Activated CD8-positive, alpha-beta memory T cell treated with anti-CD3 and anti-CD28 coated beads, Interleukin-2, amount 50 U/mL, for 1 hour (primary cell): Measurements from ENCODE around the gene ICAM2.

ENCODE experiments used
- DNase-seq: peaks from one replicate; pipeline ENCODE4 v3.0.0-alpha.2; 2020; ENCODE audit errors: extremely low read depth

ICAM2 gene

DNA sequence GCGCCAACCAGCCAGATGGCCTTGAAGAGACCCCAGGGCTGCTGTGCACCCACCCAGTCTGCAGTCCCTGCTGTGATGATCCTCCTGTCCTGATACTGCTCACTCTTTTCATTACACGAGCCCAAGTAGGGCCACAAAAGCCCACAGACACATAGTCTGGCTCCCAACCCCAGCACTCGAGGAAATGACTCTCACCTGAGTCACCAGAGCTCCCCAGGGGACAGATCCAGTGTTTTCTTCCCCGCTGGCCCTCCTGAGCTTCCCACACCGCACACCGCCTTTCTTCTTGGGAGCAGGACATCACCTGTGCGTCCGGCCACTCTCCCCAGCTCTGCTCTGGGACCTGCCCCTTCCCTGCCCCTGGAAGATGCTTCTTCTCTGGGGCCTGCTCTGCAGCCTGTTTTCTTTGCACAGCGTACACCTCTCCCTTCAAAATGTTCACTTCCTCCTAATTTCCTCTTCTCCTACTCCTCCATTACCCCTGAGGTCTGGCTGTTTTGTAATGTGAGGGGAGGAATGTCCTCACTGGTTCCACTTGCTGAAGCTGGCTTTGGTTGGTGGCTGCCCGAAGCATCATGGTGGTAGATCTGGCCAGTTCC, 45.7 kb downstream of the ICAM2 start:
- no peak for DNase-seq

DNA sequence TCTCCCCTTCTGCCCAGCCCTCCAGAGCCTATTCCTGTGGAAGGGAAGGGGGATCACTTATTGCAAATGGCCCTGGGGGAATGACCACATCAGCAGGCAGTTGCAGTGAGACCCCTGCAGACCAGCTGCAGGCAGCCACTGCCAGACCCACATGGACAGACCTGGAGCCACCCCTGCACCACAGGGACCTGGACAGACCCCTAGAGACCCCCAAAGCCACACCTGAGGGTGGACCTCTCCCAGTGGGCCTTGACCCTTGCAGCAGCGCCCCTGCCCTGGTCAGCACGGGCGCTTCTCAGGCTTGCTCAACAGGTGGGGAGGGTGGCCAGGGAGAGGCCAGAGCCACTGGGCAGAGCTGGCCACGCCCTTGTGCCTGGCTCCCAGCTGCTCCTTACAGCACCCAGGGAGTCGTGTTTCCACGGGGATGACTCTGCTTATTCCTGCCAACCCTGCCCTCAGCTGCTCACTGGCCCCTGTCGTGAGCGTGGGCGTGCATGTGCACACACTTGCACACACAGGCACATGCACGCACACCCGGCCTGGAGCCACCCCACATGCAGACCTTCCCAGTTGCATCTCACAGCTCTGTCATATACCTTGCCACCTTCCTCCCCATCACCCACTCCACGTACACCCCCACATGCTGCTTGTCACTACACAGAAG, 46.4 kb downstream of the ICAM2 start:
- no peak for DNase-seq

DNA sequence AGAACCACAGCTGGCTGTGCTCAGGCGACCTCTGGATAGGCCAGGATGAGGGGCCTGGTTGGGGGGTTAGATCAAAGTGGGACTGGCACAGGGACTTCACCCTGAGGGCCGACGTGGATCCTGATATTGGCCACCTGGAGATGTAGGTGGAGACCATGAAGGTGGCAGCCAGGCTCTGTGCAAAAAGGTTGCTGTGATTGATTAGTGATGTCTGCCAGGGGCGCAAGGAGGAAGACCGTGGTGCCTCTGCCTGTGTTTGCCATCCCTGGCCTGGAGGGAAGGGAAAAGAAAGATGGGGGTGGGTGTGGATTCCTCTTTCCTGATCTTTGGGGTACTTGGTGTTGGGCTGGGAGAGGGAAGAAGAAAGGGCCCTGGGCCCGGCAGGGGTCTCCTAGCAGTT, 47.2 kb downstream of the ICAM2 start:
- DNase-seq = no peak

DNA sequence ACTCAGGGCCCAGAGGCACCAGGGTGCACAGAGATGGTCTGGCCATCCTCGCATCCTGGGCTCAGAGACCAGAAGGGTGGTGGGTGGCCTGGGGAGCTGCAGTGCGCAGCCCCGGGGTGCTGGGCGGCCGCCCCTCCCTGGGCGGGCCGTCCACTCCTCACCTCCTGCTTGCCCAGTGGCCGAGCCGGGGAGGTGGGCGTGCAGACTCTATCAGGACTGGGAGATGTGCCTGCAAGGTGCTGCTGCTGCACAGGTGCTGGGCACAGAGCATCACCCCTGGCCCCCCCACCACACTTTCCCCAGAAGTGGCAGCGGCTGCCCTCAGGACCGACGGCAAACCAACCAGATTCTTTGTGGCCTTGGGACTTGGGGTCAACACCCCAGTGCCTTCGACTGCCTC, 47.6 kb downstream of the ICAM2 start, which contains the start of gene SCN4A:
SCN4A (minus strand) TSS at position 123 of the 400 bp plus-strand sequence; CDS start at position 46, 77 bp downstream.
- no peak for DNase-seq

DNA sequence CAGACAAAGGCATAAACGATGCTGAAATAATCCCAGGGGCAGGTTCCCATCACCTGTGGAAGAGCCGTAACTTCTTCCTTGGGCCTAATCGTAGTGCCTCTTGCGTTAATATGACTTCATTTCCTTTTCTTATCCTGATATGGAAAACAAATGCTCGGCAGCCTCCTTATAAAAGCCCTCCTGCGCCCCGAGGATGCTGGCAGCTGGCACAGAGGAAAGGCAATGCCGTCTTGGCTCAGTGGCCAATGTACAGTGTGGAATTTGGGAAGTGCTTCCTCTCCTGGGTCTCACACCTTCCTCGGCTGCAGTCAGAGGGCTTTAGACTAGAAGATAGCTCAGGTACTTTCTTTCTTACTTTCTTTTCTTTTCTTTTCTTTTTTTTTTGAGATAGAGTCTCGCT, 51.2 kb downstream of the ICAM2 start:
- no peak for DNase-seq

DNA sequence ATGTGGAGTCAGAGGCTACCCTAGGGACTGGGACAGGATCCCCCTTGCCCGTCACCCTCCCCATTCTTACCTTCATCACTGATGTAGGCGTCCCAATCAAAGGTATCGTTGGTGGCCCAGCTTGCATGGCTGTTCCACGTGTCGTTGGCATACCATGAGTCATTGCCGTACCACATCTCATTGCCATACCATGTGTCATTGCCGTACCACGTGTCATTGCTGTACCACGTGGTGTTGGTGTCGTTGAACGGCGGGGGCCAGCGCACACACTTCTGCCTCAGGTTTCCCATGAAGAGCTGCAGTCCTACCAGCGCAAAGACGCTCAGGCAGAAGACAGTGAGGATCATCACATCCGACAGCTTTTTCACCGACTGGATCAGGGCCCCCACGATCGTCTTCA, 52.5 kb downstream of the ICAM2 start:
- no peak for DNase-seq

DNA sequence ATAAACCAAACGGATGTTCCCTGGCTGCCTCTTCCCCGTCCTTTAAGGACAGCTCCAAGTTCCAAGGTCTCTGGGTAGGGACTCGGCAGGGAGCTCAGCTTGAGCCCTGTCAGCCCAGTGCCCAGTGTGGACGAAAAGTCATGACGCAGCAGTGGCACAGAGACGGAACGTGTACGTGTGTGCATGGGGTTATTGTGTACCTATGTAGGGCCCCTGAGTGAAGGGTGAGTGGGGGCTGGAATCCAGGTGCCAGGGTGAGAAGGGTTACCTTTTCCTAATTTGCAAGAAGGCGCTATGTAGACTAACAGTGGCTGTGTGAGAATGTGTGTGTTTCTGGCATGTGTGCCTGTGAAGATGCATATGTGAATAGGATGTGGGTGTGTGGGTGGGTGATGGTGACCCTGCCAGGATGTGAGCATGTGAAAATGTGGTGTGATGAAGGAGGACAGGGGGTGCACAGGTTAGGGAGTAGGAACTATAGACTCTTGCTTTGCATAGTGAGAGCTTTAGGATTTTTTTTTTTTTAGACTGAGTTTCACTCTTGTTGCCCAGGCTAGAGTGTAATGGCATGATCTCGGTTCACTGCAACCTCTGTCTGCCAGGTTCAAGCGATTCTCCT, 53.7 kb downstream of the ICAM2 start:
- no peak for DNase-seq

DNA sequence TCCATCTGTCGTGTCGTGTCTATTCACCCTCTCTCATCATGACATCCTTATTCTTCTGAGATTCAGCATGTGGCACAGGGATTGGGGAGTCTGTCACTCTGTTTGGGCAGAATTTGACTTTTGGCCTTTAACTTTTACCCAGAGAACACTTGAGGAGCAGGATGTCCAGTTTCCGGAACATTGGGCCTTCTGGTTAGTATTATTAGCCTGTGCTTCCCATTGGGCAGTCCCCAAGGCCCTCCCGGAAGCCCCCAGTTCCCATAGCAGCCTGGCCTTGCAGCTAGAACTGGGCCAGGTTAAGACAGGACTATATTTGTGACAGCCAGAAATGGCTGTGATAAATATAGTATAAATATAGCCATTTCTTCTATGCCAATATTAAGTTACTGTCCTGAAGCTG, 57.3 kb downstream of the ICAM2 start:
- no peak for DNase-seq

DNA sequence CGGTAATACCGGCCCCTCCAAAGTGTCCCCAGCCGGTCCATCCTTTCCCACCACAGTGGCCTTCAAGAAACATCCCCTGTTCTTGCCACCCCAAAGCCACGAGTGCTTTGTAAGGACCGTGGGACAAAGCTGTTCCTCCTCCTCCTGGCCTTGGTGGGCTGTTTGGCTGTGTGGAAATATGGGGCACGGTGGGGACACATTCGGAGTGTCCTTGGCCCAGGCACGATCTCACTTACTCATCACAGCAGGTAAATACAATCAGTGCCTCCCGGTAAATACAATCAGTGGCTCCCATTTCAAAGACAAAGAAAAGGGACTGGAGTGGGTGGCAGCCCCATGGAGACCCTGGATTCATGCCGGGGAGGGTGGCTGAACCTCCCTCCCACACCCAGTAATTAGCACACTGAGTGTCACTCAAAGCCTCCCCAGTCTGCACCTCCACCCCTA, 58.1 kb downstream of the ICAM2 start:
- DNase-seq = no peak

DNA sequence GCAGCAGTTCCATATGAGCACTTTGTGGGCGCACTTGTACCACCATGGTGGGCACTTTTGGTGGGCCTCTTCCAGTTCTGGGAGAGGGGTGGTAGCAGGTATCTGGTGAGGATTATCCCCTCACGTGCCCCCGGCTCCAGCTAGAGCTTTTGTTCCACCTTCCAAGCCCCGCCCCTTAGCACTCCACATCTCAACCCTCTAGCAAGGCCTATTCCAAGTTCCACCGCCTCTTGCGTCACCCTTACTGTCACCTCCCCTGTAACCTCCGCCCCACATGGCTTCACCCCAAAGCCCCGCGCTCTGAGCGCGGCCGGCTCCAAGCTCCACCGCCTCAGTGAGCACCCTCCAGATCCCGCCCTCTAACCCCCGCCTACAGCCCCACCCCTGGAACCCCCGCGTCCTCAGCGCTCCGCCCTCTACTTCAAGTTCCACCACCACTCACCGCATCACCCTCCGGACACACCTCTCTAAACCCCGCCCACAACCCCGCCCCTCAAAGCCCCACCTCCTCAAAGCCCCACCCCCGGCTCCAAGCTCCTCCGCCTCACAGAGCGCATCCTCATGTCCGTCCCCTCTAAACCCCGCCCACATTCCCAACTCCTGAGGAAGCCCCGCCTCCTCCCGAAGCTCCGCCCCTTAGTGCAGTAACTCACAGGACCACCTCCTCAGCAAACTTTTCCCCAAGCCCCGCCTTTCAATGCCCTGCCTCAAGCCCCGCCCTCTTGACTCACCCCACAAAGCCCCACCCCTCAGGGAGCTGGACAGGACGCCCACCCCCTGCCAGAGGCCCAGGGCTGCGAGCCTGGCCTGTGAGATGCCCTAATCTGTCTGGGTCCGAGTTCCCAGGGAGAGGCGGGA, 58.8 kb downstream of the ICAM2 start:
- DNase-seq = no peak

DNA sequence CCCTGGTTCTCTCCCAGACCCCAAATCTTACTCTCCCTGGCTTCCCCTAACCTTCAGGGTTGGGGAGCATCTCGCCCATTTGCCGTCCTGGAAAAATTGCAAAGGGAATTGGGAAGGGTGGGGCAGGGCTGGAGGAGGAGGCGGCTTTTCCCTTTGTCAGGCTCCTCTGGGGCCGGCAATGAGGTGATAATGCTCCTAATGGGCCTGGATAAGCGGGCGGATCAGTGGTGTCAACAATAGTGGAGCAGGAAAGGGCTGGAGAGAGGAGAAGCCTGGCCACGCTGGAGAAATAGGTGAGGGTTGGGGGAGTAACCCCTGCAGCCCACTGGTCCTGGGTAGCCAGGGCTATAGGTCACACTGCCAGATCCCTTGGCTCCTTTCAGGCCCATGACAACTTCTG, 60.0 kb downstream of the ICAM2 start:
- no peak for DNase-seq

DNA sequence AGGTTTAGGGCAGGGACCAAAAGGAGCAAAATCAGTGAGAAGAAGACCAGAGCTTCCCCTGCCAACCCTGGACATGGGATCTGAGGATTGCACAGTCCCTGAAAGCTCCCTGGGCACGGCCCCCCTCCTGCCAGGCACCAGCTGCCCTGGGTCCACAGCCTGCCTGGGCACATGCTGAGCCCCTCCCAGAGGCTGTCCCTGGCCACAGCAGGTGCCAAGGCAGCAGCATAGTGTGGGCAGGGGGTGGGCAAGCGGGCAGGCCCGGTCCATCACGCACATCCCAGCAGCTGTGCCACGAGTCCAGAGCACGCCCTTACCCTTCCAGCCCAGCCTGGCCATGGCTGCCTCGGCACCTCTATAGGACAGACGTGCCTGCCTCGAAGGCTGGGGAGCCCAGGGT, 60.4 kb downstream of the ICAM2 start:
- DNase-seq = no peak

DNA sequence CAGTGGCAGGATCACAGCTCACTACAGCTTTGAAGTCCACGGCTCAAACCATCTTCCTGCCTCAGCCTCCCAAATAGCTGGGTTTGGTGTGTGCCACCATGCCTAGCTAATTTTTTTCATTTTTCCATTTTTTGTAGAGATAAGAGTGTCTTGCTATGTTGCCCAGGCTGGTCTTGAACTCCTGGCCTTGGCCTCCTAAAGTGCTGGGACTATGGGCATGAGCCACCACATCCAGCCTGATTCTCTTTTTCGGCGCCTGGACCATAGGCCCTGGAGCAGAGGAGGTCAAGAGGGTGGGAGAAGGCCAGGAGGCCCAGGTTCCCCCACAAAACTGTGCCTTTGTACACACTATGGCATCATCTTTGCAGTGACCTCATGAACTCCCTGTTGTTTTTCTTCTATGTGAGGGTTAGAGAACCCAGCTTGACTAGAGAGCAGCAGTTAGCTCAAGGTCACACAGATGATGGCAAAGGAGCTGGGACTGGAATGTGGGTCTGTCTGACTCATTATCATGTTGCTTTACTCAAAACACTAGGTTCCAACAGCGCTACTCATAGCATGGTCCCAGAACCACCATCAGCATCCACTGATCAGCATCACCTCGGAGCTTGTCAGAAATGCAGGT, 64.0 kb downstream of the ICAM2 start:
- DNase-seq = no peak

DNA sequence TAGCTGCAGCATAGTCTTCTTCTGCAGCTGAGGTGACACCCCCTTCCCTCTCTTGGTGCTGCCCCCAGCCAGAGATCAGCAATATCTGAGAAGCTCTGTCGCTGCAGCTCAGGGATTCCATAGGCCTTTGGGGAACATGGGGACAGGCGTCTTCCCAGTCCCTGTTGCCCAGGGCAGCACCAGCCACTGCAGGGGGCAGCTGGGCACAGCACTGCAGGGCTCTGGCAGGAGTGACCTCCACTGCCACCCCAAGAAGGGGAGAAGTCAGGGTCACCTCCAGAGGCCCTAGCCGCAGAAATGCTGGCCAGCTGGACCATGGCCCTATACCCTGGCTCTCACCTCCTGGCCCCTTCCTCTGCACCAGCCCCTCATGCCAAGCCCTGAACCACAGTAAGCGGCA, 64.6 kb downstream of the ICAM2 start:
- no peak for DNase-seq

DNA sequence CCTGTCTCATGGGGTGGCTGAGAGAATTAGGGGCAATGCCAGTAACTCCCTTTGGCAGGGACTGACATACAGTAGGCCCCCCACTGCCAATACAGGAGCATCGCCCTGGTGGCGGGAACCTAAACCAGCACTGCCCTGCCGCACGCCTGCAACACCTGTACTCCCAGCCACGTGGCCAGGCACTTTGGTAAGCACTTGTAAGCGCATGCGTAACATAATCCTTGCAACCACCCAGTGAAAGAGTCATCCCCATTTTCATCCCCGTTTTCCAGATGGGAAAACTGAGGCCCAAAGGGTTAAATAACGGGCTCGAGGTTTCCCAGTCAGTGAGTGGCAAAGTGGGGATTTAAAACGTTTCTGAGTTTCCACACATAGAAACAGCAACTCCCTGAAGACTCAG, 65.2 kb downstream of the ICAM2 start:
- no peak for DNase-seq

DNA sequence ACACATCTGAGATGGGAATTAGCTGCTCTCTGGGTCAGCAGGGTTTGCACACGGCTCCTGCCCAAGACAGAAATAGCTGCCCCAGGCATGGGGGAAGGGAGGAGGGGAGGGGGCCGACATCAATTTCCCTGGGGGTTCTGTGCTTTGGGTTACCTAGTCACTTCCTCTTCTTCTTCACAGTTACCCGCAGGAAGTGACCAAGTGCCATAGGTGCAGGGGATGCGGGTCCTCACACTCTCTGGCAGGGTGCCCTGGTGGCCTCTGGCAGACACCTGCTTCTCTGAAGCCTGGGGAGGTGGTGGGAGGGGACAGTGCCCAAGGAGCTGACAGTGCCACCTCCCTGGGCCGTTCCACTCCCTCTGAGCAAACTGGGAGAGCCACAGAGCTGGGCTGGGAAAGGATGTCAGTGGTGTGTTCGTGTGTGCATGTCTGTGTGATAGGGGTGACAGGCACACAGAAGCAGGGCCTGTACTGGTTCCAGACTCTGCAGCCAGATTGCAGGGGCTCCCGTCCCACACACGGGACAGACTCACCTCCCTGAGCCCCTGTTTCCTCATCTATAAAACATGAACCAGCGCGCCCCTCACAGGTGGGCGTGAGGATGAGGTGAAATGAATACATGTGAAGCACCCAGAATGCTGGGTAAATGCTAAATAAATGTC, 65.9 kb downstream of the ICAM2 start:
- no peak for DNase-seq
